Cardiac muscle cell (in vitro differentiated cells and primary cell): ENCODE results near the gene THEM4. TPM values are rescaled to one million over a fixed set of nuclear protein-coding genes. Genes with fewer than 3 reads are reported as not detected.

Source experiments
- DNase-seq, 2 donors: peaks; one replicate each; pipeline versions ENCODE4 v3.0.0 to v3.0.0-alpha.2; 2010 to 2017; ENCODE audit warnings: low read depth in 1 of 2, low spot score in 1 of 2
- H3K27ac ChIP-seq: fragments of 200-600 bp; sonication (generic); 2 replicates; pipeline ENCODE4 v1.5.1; 2016
- H3K27me3 ChIP-seq: fragments of 200-600 bp; sonication (generic); 2 replicates; pipeline ENCODE4 v1.6.0; 2016; ENCODE audit warnings: control low read depth
- H3K36me3 ChIP-seq: fragments of 200-600 bp; sonication (generic); 2 replicates; pipeline ENCODE4 v1.5.1; 2016; ENCODE audit warnings: control low read depth
- H3K4me1 ChIP-seq: fragments of 200-600 bp; sonication (generic); 2 replicates; pipeline ENCODE4 v1.8.1; 2017; ENCODE audit warnings: low read depth, mild to moderate bottlenecking, mixed run types
- H3K4me3 ChIP-seq: fragments of 200-600 bp; sonication (generic); 2 replicates; pipeline ENCODE4 v1.5.1; 2016; ENCODE audit warnings: mild to moderate bottlenecking
- H3K9me3 ChIP-seq: fragments of 200-600 bp; sonication (generic); 2 replicates; pipeline ENCODE4 v1.5.1; 2017; ENCODE audit warnings: low read depth, mild to moderate bottlenecking, control low read depth
- CTCF ChIP-seq: IDR thresholded peaks from 2 replicates; pipeline ENCODE4 v1.5.1; 2012; ENCODE audit warnings: low read depth, mild to moderate bottlenecking, low read length
- polyA plus RNA-seq: library from polyadenylated mRNA; unstranded; fragments of >200 nt; fragmentation: Nextera tagmentation; extraction: Ambion mirVana; gene quantifications from 2 replicates; pipeline ENCODE4 v1.2.1, GENCODE V29; 2016
- total RNA-seq: library from RNA; depleted of rRNA; stranded (reverse); fragments of >200 nt; gene quantifications from 2 replicates; pipeline ENCODE4 v1.2.3, GENCODE V29; 2016

The THEM4 gene
- total and polyA plus RNA-seq, 2 experiments from 2014 or later = 26.8 to 61.9 TPM

GRCh38 chr1:151944126-151944856 lies 35.0 kb upstream of the THEM4 start:
- TF ChIP-seq CTCF = no peak
- peak in 1 of 2 donors; percentile 14 for DNase-seq
- Histone ChIP-seq H3K4me3 (no peak overlapping the region), H3K36me3 (no peaks in the 10 kb centered on the region), H3K27ac (no peak overlapping the region), H3K9me3 (no peaks in the 10 kb centered on the region), H3K4me1 (peaks cover 4% of the 10 kb centered on the region), H3K27me3 (no peaks in the 10 kb centered on the region)

GRCh38 chr1:151943591-151943990 lies 34.3 kb upstream of the THEM4 start:
- Histone ChIP-seq H3K9me3 (no peaks in the 10 kb centered on the region), H3K27ac (no peak overlapping the region), H3K4me1 (peaks cover 4% of the 10 kb centered on the region), H3K36me3 (no peaks in the 10 kb centered on the region), H3K27me3 (no peaks in the 10 kb centered on the region), H3K4me3 (no peak overlapping the region)
- no peak for TF ChIP-seq CTCF
- DNase-seq = no peak

- H3K4me1 ChIP-seq = peaks cover 4% of the 10 kb centered on the region
- no peak overlapping the region for H3K4me3 ChIP-seq
- no peak for TF ChIP-seq CTCF
- peak in 1 of 2 donors; percentile 36 for DNase-seq
- no peak overlapping the region for H3K27ac ChIP-seq
- no peaks in the 10 kb centered on the region for H3K36me3 ChIP-seq
- H3K27me3 ChIP-seq = no peaks in the 10 kb centered on the region
- H3K9me3 ChIP-seq = no peaks in the 10 kb centered on the region
Observed at GRCh38 chr1:151942882-151943281, 33.6 kb upstream of the THEM4 start.

- Histone ChIP-seq H3K27me3 (no peaks in the 10 kb centered on the region), H3K9me3 (no peaks in the 10 kb centered on the region), H3K4me1 (peaks cover 15% of the 10 kb centered on the region), H3K27ac (no peak overlapping the region), H3K36me3 (no peaks in the 10 kb centered on the region), H3K4me3 (no peak overlapping the region)
- no peak for DNase-seq
- no peak for TF ChIP-seq CTCF
Observed at GRCh38 chr1:151940541-151940940, 31.2 kb upstream of the THEM4 start.

- H3K9me3 ChIP-seq = no peaks in the 10 kb centered on the region
- no peak for TF ChIP-seq CTCF
- H3K36me3 ChIP-seq = no peaks in the 10 kb centered on the region
- no peak overlapping the region for H3K4me3 ChIP-seq
- peaks cover 15% of the 10 kb centered on the region for H3K4me1 ChIP-seq
- H3K27ac ChIP-seq = no peak overlapping the region
- H3K27me3 ChIP-seq = no peaks in the 10 kb centered on the region
- DNase-seq = no peak
Observed at GRCh38 chr1:151939779-151940178, 30.5 kb upstream of the THEM4 start.
